MCF 10A (cell line): ENCODE data around the gene MEGF10. TPM values are rescaled to one million over a fixed set of nuclear protein-coding genes. Genes with fewer than 3 reads are reported as not detected.

Experiments
- BruUV-seq: library from RNA; stranded (reverse); fragments of 400-500 nt; replicated peaks from 2 replicates; lab custom pipeline; 2021; lab: Mats Ljungman, UMichigan
- CTCF ChIA-PET: fragments of 300-600 bp; sonication (Branson Sonifier 250); formaldehyde crosslinking; extraction: SDS; loops from one replicate; lab custom pipeline; 2021; ENCODE audit warnings: antibody characterized with exemption, inconsistent platforms; lab: Yijun Ruan, JAX
- POLR2A ChIA-PET: fragments of 300-600, 350-650 bp; sonication (Branson Sonifier 250); formaldehyde crosslinking; extraction: SDS; loops from one replicate; lab custom pipeline; 2020; ENCODE audit warnings: antibody characterized with exemption, inconsistent platforms; lab: Yijun Ruan, JAX
- DNase-seq: peaks from one replicate; pipeline ENCODE4 v3.0.0-alpha.2; 2018; ENCODE audit not compliant: unreplicated experiment
- H3K27ac Mint-ChIP-seq: one replicate; pipeline ENCODE4 v1.8.0; 2022; ENCODE audit warnings: mild to moderate bottlenecking, low read depth, mixed read lengths; ENCODE audit not compliant: unreplicated experiment
- H3K27me3 Mint-ChIP-seq: one replicate; pipeline ENCODE4 v1.8.0; 2022; ENCODE audit warnings: mixed read lengths; ENCODE audit not compliant: insufficient read depth, unreplicated experiment
- H3K36me3 Mint-ChIP-seq: one replicate; pipeline ENCODE4 v1.8.0; 2022; ENCODE audit warnings: mild to moderate bottlenecking, moderate library complexity, mixed read lengths; ENCODE audit not compliant: insufficient read depth, unreplicated experiment
- H3K4me1 Mint-ChIP-seq: one replicate; pipeline ENCODE4 v1.8.0; 2022; ENCODE audit warnings: mixed read lengths; ENCODE audit not compliant: insufficient read depth, unreplicated experiment
- H3K4me3 Mint-ChIP-seq: one replicate; pipeline ENCODE4 v1.8.0; 2022; ENCODE audit warnings: mild to moderate bottlenecking, moderate library complexity, mixed read lengths; ENCODE audit not compliant: unreplicated experiment
- H3K9me3 Mint-ChIP-seq: one replicate; pipeline ENCODE4 v1.8.0; 2022; ENCODE audit warnings: mixed read lengths; ENCODE audit not compliant: unreplicated experiment
- CTCF ChIP-seq: fragments of 200-600 bp; IDR thresholded peaks from one replicate; pipeline ENCODE4 v1.8.0; 2022; ENCODE audit warnings: antibody characterized with exemption, mild to moderate bottlenecking; ENCODE audit not compliant: unreplicated experiment
- intact Hi-C: fragments of 100-400 bp; cut with micrococcal nuclease; formaldehyde crosslinking; loops from 2 replicates; pipeline ENCODE4 v1.14.1; 2022
- total RNA-seq: library from RNA; stranded (reverse); gene quantifications from 2 replicates; pipeline ENCODE4 v1.2.3, GENCODE V29; 2022

MEGF10 gene
- total RNA-seq, 1 experiment from 2014 or later: not detected

GRCh38 chr5:127429928-127430327, 139.3 kb downstream of the MEGF10 start:
- TF ChIP-seq CTCF: no peak
- ChIA-PET CTCF (interaction anchor here (0.7 to 1.1 kb wide), 2 partner anchors 48 to 775 kb away, joined by 3 to 4 read pairs; no protein-coding TSS in a partner anchor), POLR2A (interaction anchor here (0.6 kb wide), 1 partner anchor 40 kb away, joined by 3 read pairs; no protein-coding TSS in a partner anchor)
- intact Hi-C loops: no loop called here
- no peaks in the 10 kb centered on the region for H3K4me1 Mint-ChIP-seq
- no peaks in the 10 kb centered on the region for H3K27me3 Mint-ChIP-seq
- no peak for DNase-seq
- no peaks in the 10 kb centered on the region for H3K9me3 Mint-ChIP-seq
- H3K4me3 Mint-ChIP-seq: no peak overlapping the region
- no peaks in the 10 kb centered on the region for H3K36me3 Mint-ChIP-seq
- no TSS peak for BruUV-seq
- H3K27ac Mint-ChIP-seq: no peak overlapping the region

GRCh38 chr5:127430627-127431026, 140.0 kb downstream of the MEGF10 start:
- H3K27ac Mint-ChIP-seq: no peak overlapping the region
- intact Hi-C loops: no loop called here
- H3K36me3 Mint-ChIP-seq: no peaks in the 10 kb centered on the region
- no peak for TF ChIP-seq CTCF
- no peaks in the 10 kb centered on the region for H3K27me3 Mint-ChIP-seq
- POLR2A ChIA-PET: interaction anchor here (0.7 to 0.9 kb wide), 2 partner anchors 10 to 175 kb away, joined by 3 read pairs; no protein-coding TSS in a partner anchor
- H3K4me1 Mint-ChIP-seq: no peaks in the 10 kb centered on the region
- no TSS peak for BruUV-seq
- no peak overlapping the region for H3K4me3 Mint-ChIP-seq
- CTCF ChIA-PET: interaction anchor here (1.0 to 1.1 kb wide), 2 partner anchors 64 to 775 kb away, joined by 3 to 4 read pairs; no protein-coding TSS in a partner anchor
- no peak for DNase-seq
- H3K9me3 Mint-ChIP-seq: no peaks in the 10 kb centered on the region

- H3K9me3 Mint-ChIP-seq: no peaks in the 10 kb centered on the region
- H3K4me1 Mint-ChIP-seq: no peaks in the 10 kb centered on the region
- peaks cover 10% of the 10 kb centered on the region for H3K27me3 Mint-ChIP-seq
- no peak for DNase-seq
- no peaks in the 10 kb centered on the region for H3K36me3 Mint-ChIP-seq
- no peak overlapping the region for H3K27ac Mint-ChIP-seq
- ChIA-PET CTCF (interaction anchor here (2.6 kb wide), 1 partner anchor 10 kb away, joined by 7 read pairs; no protein-coding TSS in a partner anchor), POLR2A (no interaction called here)
- no TSS peak for BruUV-seq
- intact Hi-C loops: no loop called here
- TF ChIP-seq CTCF: no peak
- no peak overlapping the region for H3K4me3 Mint-ChIP-seq
Observed at GRCh38 chr5:127431977-127432585, 141.5 kb downstream of the MEGF10 start.

- no peak overlapping the region for H3K27ac Mint-ChIP-seq
- no TSS peak for BruUV-seq
- peaks cover 10% of the 10 kb centered on the region for H3K27me3 Mint-ChIP-seq
- ChIA-PET POLR2A (interaction anchor here (0.8 kb wide), 1 partner anchor 11 kb away, joined by 3 read pairs; no protein-coding TSS in a partner anchor), CTCF (interaction anchor here (0.5 to 2.6 kb wide), 2 partner anchors 8 to 60 kb away, joined by 3 to 7 read pairs; no protein-coding TSS in a partner anchor)
- no peaks in the 10 kb centered on the region for H3K9me3 Mint-ChIP-seq
- no peak for TF ChIP-seq CTCF
- intact Hi-C loops: no loop called here
- H3K36me3 Mint-ChIP-seq: peaks cover 3% of the 10 kb centered on the region
- no peak overlapping the region for H3K4me3 Mint-ChIP-seq
- DNase-seq: no peak
- no peaks in the 10 kb centered on the region for H3K4me1 Mint-ChIP-seq
Observed at GRCh38 chr5:127433526-127433925, 142.9 kb downstream of the MEGF10 start.
